ENCODE data around the gene PSPC1. TPM values are rescaled to one million over a fixed set of nuclear protein-coding genes. Genes with fewer than 3 reads are reported as not detected.
"Not testable (repeated sequence)": the region's sequence is repeated elsewhere in the genome, so short reads cannot be mapped to it uniquely, and the experiment has no call there.

PSPC1 gene
- total RNA-seq, 3 donors from 2014 or later (not counting 1 experiment from before 2014, with no cell fraction given): 94.1 to 110 (median 107) TPM

- WGBS (ENCODE audit: insufficient coverage): 68% methylated on average over 3 of the region's 10 CpGs
- no peaks in the 10 kb centered on the region for H3K36me3 Mint-ChIP-seq
- H3K27me3 Mint-ChIP-seq (ENCODE audit: low read depth in 2 of 2): no peaks in the 10 kb centered on the region
- intact Hi-C loops (cut with micrococcal nuclease): no loop called here
- H3K4me1 ChIP-seq (ENCODE audit: control insufficient read depth, insufficient read depth, low read length): no peaks in the 10 kb centered on the region
- H3K9me3 Mint-ChIP-seq: no peaks in the 10 kb centered on the region
- H3K27ac ChIP-seq (ENCODE audit: low read length): no peak overlapping the region
- no peaks in the 10 kb centered on the region for H3K9me3 ChIP-seq (ENCODE audit: control insufficient read depth, insufficient read depth, low read length)
- H3K4me3 ChIP-seq (ENCODE audit: low read length): no peak overlapping the region
- DNase-seq (no peak), ATAC-seq (no peak)
- no peak overlapping the region for H3K27ac Mint-ChIP-seq
- no peak overlapping the region for H3K4me3 Mint-ChIP-seq
- no peak for TF ChIP-seq CTCF (IDR thresholded peaks at IDR 0.05)
- H3K36me3 ChIP-seq (ENCODE audit: control insufficient read depth, insufficient read depth, low read length): peaks cover 8% of the 10 kb centered on the region
- no peaks in the 10 kb centered on the region for H3K27me3 ChIP-seq (ENCODE audit: control insufficient read depth, insufficient read depth, low read length)
- peaks cover 5% of the 10 kb centered on the region in 2 donors for H3K4me1 Mint-ChIP-seq
Observed at GRCh38 chr13:19713186-19713965, 69.4 kb downstream of the PSPC1 start.

- H3K4me3 Mint-ChIP-seq; H3K27me3 ChIP-seq (ENCODE audit: control insufficient read depth, insufficient read depth, low read length); H3K27me3 Mint-ChIP-seq (ENCODE audit: low read depth in 2 of 2); H3K27ac Mint-ChIP-seq; H3K27ac ChIP-seq (ENCODE audit: low read length); H3K9me3 ChIP-seq (ENCODE audit: control insufficient read depth, insufficient read depth, low read length); H3K9me3 Mint-ChIP-seq; H3K36me3 ChIP-seq (ENCODE audit: control insufficient read depth, insufficient read depth, low read length); H3K4me3 ChIP-seq (ENCODE audit: low read length); H3K36me3 Mint-ChIP-seq; H3K4me1 ChIP-seq (ENCODE audit: control insufficient read depth, insufficient read depth, low read length); ATAC-seq; intact Hi-C loops (cut with micrococcal nuclease); DNase-seq: not testable (repeated sequence)
- peaks cover 10 to 12% of the 10 kb centered on the region in 2 donors for H3K4me1 Mint-ChIP-seq
Observed at GRCh38 chr13:19709782-19710181, 73.0 kb downstream of the PSPC1 start.

GRCh38 chr13:19709039-19709438 is 73.7 kb downstream of the PSPC1 start:
- H3K4me1 Mint-ChIP-seq: peaks cover 7 to 12% of the 10 kb centered on the region in 2 donors
- H3K4me3 ChIP-seq (ENCODE audit: low read length); H3K36me3 Mint-ChIP-seq; ATAC-seq; intact Hi-C loops (cut with micrococcal nuclease); H3K27me3 Mint-ChIP-seq (ENCODE audit: low read depth in 2 of 2); H3K27ac Mint-ChIP-seq; DNase-seq; H3K9me3 ChIP-seq (ENCODE audit: control insufficient read depth, insufficient read depth, low read length); H3K4me3 Mint-ChIP-seq; H3K4me1 ChIP-seq (ENCODE audit: control insufficient read depth, insufficient read depth, low read length); H3K27me3 ChIP-seq (ENCODE audit: control insufficient read depth, insufficient read depth, low read length); H3K9me3 Mint-ChIP-seq; H3K27ac ChIP-seq (ENCODE audit: low read length); H3K36me3 ChIP-seq (ENCODE audit: control insufficient read depth, insufficient read depth, low read length): not testable (repeated sequence)
- WGBS (ENCODE audit: insufficient coverage): 94% methylated on average over 1 of the region's 1 CpG

GRCh38 chr13:19704256-19704655 is 78.5 kb downstream of the PSPC1 start:
- DNase-seq; H3K27ac Mint-ChIP-seq; ATAC-seq; H3K27me3 ChIP-seq (ENCODE audit: control insufficient read depth, insufficient read depth, low read length); H3K4me3 ChIP-seq (ENCODE audit: low read length); H3K36me3 ChIP-seq (ENCODE audit: control insufficient read depth, insufficient read depth, low read length); H3K27me3 Mint-ChIP-seq (ENCODE audit: low read depth in 2 of 2); intact Hi-C loops (cut with micrococcal nuclease); H3K4me1 ChIP-seq (ENCODE audit: control insufficient read depth, insufficient read depth, low read length); H3K4me3 Mint-ChIP-seq; H3K9me3 Mint-ChIP-seq; H3K27ac ChIP-seq (ENCODE audit: low read length); H3K9me3 ChIP-seq (ENCODE audit: control insufficient read depth, insufficient read depth, low read length); H3K36me3 Mint-ChIP-seq: not testable (repeated sequence)
- WGBS (ENCODE audit: insufficient coverage): 91% methylated on average over 5 of the region's 6 CpGs
- H3K4me1 Mint-ChIP-seq: peaks cover 17 to 18% of the 10 kb centered on the region in 2 donors

- H3K36me3 Mint-ChIP-seq; intact Hi-C loops (cut with micrococcal nuclease): not testable (repeated sequence)
- peak overlapping the region in 1 of 2 donors; percentile 60 for H3K27ac Mint-ChIP-seq
Observed at GRCh38 chr13:19701619-19702018, 81.1 kb downstream of the PSPC1 start.

GRCh38 chr13:19700963-19701362 is 81.8 kb downstream of the PSPC1 start:
- H3K4me3 ChIP-seq (ENCODE audit: low read length); H3K27ac Mint-ChIP-seq; H3K27ac ChIP-seq (ENCODE audit: low read length); intact Hi-C loops (cut with micrococcal nuclease); H3K36me3 Mint-ChIP-seq; ATAC-seq; H3K9me3 ChIP-seq (ENCODE audit: control insufficient read depth, insufficient read depth, low read length); H3K36me3 ChIP-seq (ENCODE audit: control insufficient read depth, insufficient read depth, low read length); H3K4me1 ChIP-seq (ENCODE audit: control insufficient read depth, insufficient read depth, low read length); H3K27me3 Mint-ChIP-seq (ENCODE audit: low read depth in 2 of 2); DNase-seq; H3K9me3 Mint-ChIP-seq; H3K4me3 Mint-ChIP-seq; H3K27me3 ChIP-seq (ENCODE audit: control insufficient read depth, insufficient read depth, low read length): not testable (repeated sequence)
- 71% methylated on average over 1 of the region's 5 CpGs for WGBS (ENCODE audit: insufficient coverage)
- H3K4me1 Mint-ChIP-seq: peaks cover 10 to 11% of the 10 kb centered on the region in 2 donors

More at GRCh38 chr13:19701619-19702018, 81.1 kb downstream of the PSPC1 start:
- peaks cover 12% of the 10 kb centered on the region in 2 donors for H3K4me1 Mint-ChIP-seq
- not testable (repeated sequence) for H3K27me3 Mint-ChIP-seq (ENCODE audit: low read depth in 2 of 2); H3K36me3 ChIP-seq (ENCODE audit: control insufficient read depth, insufficient read depth, low read length); H3K4me1 ChIP-seq (ENCODE audit: control insufficient read depth, insufficient read depth, low read length); ATAC-seq; H3K4me3 ChIP-seq (ENCODE audit: low read length); H3K9me3 ChIP-seq (ENCODE audit: control insufficient read depth, insufficient read depth, low read length); H3K4me3 Mint-ChIP-seq; DNase-seq; H3K9me3 Mint-ChIP-seq; H3K27ac ChIP-seq (ENCODE audit: low read length); H3K27me3 ChIP-seq (ENCODE audit: control insufficient read depth, insufficient read depth, low read length)

Data from natural killer cell (primary cell).